ENCODE results near the gene FETUB.

The FETUB gene

DNA sequence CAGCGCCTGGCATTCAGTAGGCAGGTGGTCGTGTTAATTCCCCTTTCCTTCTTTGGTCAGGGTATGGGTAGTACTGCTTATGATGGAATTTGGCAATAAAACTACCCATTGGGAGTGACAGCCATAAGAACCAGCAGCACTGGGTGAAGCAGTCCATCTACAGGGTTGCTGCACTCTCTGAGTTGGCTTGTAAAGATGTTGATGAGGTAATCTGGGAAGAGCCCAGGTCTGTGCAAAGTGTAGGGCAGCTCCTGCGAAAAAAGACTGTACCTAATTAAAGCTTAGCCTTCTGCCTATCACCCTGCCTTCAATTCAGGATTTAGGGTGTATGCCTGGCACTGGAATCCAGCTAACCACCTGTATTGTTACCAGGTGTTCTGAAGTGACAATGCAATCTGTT, 4.7 kb upstream of the FETUB start:
- DNase-seq (ENCODE audit: low spot score): no peak

DNA sequence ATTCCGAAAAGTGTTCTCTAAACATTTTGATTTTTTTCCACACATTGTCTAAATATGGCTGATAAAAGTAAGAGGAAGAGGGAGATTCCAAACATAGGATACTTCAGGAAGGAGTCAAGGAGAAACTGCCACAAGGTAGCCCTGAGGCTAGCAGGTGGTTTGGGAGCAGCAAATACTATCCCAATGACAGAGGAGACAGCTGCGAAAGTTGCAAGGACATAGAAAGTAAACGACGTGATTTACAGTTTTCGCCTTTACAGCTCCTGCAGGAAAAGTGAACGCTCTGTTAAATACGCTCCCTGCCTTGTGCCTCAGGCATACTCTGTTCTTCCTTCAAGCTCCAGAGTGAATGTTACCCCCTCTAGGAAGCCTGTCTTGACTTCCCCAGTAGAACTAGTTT, 3.7 kb upstream of the FETUB start:
- DNase-seq (ENCODE audit: low spot score): no peak

DNA sequence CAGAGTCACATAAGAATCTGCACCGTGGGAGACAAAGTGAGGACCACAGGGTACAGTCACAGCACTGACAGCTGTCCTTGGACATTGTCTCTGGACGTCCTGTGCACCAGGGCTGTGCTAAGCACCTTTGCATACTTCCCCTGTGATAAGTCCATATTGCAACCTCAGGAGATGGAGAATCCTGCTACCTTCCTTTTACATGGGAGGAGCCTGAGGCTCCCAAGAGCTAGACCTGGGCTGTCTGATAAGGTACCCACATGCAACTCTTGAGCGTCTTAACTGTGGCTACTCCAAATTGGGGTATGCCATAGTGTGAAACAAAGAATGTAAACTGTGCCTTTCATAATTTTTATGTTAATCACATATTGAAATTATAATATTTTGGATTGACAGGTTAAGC, 2.5 kb upstream of the FETUB start:
- no peak for DNase-seq (ENCODE audit: low spot score)

DNA sequence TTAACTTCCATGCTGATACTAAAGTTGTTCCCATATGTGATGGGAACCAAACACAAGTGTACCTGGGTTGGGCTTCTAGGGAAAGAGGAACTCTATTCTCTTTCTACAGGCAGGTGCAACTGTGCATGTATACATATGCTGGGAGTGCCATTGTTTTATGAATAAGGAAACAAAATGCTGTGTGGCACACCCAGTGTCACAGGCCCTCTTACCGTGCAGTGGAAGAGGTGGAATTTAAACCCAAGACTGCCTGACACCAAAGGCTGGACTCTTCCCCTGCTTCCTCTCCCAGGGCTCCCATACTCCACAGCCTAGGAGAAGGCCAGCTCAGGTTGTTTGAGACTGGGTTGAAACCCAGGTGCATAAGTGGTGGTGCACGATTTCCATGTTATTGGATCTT, 1.9 kb upstream of the FETUB start:
- no peak for DNase-seq (ENCODE audit: low spot score)

DNA sequence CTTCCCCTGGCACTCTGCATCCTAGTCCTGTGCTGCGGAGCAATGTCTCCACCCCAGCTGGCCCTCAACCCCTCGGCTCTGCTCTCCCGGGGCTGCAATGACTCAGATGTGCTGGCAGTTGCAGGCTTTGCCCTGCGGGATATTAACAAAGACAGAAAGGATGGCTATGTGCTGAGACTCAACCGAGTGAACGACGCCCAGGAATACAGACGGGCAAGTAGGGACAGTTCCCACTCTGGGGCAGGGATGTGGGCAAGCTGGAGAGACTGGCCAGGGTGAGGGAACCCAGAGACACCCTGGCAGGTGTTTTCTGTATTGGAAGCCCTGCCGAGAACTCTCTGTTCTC, 247 bp downstream of the FETUB start:
- DNase-seq (ENCODE audit: low spot score): no peak

DNA sequence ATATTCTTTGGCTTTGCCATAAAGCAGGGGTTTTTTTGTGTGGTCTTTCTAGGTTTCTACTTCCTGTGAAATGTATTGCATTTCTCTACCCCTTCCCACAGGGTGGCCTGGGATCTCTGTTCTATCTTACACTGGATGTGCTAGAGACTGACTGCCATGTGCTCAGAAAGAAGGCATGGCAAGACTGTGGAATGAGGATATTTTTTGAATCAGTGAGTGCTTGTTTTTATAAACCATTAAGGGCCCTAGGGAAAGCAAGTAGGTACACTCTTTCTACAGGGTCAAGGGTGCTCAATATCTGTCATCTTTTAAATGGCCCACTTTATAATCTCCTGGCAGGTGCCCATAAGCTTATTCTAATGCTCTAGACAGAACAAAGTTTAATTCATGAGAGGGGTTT, 730 bp downstream of the FETUB start:
- no peak for DNase-seq (ENCODE audit: low spot score)

DNA sequence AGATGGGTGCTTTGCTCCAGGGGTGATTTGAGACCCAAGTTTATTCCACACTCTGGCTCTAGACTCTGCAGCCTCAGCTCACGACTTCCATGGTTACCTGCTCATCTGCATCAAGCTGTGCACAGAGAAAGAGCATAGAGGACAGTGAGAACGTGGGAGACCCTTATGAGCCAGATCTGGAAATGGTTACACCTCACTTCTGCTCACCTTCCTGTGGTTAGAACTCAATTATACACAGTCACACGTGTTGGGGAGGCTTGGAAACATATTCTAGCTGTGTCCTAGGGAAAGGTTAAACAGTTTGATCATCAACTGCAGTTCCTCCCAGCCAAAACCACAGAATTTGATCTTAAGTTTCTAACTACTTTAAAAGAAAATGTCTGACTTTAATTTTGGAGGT, 1.8 kb downstream of the FETUB start:
- no peak for DNase-seq (ENCODE audit: low spot score)

DNA sequence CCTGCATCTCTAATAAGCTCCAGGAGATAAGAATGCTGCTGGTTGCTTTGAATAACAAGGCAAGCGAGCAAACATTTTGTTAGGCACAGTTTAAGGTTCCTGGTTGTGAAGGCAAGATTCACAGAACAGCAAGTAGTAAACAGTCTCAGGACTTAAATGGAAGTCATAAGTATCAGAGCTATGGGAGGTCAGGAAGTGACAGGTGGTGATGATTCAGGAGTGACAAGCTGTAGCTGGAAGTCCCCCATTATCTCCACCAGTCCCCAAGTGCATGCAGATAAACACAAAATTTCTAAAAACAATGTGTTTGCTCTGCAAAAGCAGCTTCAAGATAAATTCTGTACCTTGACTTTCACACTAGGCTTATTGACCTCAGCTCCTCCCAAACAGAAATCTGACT, 3.3 kb downstream of the FETUB start:
- DNase-seq (ENCODE audit: low spot score): no peak

DNA sequence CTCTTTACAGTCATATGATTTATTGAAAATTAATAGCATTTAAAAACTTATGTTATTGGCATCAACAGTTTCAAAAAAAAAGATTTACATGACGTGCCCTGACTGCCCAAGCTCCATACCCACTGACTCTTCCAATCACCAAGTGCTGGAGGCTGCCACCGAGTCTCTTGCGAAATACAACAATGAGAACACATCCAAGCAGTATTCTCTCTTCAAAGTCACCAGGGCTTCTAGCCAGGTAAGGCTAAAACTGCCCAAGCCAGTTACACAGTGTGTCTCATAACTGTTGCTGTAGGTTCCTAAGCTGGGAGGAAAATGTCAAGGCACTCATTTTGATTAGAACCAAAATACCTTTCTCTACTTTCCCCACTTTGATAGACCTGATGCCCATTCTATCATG, 4.5 kb downstream of the FETUB start:
- DNase-seq (ENCODE audit: low spot score): no peak

DNA sequence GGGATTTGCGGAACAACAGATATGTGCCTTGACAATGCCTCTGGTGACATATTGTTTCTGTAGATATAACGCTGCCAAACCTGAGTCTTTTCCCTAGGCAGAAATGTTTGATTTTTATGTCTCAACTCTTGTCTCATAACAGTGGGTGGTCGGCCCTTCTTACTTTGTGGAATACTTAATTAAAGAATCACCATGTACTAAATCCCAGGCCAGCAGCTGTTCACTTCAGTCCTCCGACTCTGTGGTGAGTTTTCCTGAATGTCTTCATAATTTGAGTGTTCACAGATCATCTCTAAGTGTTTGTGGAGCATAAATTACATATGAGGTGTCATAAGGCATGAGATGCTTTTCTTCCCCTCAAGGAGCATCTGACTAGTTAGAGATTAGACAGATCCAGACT, 5.9 kb downstream of the FETUB start:
- DNase-seq (ENCODE audit: low spot score): no peak

DNA sequence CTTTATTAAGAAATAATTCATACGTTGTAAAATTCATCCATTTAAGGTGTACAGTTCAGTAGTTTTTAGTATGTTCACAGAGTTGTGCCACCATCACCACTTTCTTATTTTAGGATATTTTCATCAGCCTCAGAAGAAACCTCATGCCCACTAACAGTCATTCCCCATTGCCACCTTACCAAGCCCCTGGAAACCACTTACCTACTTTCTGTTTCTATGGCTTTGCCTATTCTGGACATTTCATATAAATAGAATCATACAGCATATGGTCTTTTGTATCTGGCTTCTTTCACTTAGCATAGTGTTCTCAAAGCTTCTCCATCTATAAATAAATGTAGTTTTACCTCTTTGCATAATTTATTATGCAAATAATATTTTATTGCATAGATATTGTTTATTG, 6.6 kb downstream of the FETUB start:
- no peak for DNase-seq (ENCODE audit: low spot score)

DNA sequence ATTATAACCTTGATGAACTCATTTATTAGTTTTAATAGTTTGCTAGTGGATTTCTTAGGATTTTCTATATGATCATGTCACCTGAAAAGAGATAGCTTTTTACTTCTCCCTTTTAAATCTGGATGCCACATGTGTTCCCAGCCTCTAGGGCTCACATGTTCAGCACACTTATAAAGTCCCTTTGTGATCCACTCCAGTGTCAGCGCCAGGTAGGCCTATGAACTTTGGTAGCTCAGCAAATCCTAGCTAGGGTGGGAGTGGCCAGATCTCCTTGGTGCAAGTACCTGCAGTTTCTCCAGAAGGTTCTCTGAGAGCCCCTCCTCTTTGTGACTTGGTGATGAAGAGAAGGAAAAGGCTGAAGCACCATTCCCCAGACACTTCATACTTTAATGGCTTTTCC, 8.7 kb downstream of the FETUB start:
- no peak for DNase-seq (ENCODE audit: low spot score)

DNA sequence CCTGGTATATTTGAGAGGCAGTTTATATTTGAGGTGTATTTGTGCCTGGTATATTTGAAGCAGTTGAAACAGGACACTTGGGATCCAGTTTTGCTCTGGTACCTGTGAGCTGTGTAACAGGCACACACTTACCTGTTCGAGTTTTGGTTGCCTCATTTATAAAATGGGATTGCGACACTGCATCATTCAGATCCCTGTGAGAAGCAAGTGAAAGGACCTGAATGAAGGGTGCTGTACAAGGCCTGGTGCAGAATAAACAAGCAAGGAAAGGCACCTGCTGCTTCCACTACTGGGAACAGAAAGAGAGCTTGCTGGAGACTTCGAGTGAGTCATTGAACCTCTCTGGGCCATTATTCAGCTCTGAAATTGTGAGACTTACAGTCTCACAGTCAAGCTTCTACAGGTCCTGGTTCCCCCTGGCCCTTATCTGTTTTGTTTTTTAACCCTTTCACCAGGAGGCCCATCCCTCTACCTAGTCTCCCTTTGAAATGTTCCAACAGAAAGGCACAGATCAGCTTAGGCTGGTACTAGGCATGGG, 11.5 kb downstream of the FETUB start:
- DNase-seq (ENCODE audit: low spot score): no peak

DNA sequence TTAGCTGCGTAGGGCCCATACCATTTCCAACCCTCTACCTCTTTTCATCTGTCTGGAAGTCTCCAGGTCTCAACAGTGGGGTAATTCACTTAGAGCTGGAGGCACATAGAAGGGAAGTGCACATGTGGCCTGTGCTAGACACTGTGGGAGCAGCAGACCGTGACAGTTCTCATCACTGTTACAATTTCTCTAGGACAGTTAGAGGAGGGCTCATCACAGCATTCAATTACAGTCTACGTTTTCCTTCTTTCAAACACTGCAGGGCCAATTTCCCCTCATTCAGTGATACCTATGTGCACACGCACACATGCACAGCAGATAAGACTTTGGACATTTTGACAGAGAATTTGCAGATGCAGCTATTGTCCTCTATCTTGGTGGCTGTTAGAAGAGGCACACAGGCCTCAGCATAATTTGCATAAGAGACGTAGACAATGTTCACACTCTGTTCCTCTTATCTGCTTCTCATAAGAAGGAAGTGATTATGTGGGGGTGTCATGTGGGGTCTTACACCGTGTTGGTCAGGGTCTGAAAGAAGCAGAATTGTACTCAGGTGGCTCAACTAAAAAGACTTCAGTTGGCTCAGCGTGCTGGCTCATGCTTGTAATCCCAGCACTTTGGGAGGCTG, 13.0 kb downstream of the FETUB start:
- DNase-seq (ENCODE audit: low spot score): peak; percentile 85

DNA sequence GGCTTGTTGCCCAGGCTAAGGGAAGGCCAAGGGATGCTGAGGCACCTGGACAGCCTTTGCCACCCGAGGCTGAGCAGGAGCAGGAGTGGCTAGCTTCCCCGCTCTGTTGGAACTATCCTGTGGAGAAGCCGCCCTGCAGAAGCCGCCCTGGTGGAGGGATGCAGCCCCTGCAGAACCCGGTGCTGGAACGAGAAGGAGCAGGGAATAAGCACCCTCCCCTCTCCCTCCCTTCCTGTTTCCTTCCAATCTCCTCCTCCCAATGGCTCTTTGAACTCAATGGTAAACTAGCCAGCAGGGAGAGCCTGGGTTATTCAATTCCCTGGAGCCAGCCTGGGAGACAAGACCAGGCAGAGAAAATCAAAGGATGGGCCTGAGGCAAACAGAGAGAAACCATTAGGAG, 13.8 kb downstream of the FETUB start:
- peak; percentile 65 for DNase-seq (ENCODE audit: low spot score)

DNA sequence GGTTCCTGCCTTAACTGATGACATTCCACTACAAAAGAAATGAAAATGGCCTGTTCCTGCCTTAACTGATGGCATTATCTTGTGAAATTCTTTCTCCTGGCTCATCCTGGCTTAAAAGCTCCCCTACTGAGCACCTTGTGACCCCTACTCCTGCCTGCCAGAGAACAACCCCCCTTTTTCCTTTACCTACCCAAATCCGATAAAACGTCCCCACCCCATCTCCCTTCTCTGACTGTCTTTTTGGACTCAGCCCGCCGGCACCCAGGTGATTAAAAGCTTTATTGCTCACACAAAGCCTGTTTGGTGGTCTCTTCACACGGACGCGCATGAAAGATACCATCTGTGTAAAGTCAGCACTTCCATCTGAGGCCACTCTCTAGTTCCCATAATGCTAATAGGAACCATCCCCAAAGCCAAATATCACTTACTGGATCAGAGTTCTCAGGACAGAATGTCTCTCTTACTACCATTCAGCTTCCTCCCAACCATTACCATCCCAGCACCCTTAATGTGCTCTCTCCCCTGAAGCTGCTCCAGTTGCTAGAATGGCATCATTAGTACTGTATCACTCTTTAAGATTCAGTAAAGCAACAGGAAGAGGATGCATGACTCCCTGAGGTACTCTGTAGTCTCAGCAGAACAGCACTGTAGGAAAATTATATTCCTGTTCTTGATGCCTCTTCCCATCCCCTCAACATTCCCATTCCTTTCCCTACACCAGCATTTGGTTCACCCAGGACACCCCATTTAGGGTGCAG, 23.3 kb downstream of the FETUB start:
- DNase-seq (ENCODE audit: low spot score): no peak

DNA sequence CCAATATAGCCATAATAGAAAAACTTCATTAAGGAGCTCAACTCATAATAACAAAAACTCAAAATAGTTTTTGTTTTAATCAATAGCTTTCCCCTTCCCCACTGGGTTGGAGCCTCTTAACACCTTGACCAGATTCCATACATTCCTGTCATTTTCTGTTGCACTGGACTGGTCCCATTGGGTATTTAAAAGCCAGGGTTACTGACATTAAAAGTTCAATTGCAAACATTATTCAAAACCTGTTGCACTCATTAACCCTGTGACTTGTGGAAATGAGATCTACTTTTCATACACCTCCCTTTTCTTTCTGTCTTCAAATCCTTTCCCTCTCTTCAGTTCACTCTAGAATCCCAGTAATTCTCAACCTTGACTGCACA, 23.9 kb downstream of the FETUB start:
- no peak for DNase-seq (ENCODE audit: low spot score)

DNA sequence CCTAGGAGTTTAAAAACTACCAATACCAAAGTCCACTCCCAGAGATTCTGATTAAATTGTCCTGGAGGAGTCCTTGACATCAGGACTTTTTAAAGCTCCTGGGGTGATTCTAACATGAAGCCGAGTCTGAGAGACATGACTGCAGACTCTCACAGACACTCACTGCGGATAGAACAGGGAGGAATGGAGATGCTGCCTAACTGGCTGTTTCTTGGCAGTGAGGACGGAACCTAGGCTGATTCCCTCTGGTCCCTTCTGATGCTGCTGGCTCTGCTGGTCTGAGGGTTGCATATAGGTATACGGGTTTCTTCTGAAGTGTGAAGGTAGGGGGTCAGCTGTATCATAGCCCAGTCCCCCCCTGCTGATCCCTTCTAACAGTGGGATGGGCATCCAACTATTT, 24.3 kb downstream of the FETUB start:
- DNase-seq (ENCODE audit: low spot score): no peak

DNA sequence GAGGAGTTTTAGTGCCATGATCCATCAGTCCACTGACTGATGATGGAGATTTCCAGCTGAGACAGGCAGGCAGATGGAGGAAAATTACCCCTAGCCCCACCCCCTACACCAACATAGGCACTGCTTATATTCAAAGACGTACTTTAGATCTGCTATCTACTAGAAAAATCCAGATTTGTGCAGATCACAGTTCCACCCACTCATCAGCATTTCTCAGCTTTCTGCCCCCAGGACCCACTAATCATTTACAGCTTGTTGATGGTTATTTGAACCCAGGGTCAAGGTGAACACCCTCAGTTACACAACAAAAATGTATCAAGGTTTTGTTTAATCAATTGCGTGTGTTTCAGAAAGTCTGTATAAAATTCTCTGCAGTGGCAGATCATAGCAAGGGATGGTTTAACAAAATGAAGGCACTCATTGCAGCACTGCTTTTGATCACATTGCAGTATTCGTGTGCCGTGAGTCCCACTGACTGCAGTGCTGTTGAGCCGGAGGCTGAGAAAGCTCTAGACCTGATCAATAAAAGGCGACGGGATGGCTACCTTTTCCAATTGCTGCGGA, 25.5 kb downstream of the FETUB start, which contains the start of gene HRG:
Gene HRG (plus strand): TSS at position 390 of the 564 bp plus-strand sequence. CDS start 18 bp downstream, at position 408.
- DNase-seq (ENCODE audit: low spot score): no peak

DNA sequence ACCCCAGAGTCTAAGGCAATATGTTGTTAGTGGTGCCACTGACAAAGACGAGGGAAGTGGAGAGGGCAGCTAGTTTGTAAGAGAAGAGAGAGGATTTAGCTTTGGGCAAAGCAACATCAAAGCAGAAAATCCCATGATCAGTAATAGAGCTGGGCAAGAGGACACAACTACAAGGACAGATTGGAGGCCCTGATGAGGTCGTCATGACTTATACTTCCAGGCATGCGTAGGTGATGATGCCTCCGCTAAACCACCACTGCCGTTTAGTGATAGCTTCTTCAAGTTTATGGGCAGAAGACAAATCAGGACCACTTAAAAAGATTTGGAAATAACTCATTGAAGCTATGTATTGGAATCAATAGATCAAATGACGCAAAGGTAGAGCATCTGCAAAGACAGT, 28.2 kb downstream of the FETUB start:
- DNase-seq (ENCODE audit: low spot score): no peak

DNA sequence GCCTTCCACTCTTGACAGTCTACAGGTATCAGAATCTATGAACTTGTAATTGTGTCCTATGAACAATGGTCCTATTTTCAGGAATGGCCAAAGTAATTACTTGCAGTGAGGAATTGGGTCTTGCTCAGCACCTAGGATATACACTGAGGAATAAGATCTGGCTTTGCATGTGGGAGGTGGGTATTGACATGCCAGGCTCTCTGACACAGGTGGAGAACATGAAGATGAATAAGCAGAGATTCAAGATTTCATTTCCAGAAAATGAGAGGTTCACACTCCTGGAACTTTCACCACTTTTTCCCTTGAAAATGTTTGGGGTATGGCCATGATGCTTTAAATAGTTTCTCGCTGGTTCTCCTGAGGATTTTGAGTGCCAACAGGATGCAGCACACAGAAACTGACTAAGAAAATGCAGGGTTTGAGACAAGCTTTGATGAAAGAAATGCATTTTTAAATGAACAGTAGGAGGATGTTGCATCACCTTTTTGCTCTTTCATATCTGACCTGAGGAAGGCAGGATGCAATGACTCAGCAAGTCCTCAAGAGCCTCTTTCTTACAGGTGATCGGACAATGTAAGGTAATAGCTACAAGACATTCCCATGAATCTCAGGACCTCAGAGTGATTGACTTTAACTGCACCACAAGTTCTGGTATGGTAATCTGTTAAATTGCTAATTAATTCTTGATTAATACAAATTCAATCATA, 29.3 kb downstream of the FETUB start:
- no peak for DNase-seq (ENCODE audit: low spot score)

DNA sequence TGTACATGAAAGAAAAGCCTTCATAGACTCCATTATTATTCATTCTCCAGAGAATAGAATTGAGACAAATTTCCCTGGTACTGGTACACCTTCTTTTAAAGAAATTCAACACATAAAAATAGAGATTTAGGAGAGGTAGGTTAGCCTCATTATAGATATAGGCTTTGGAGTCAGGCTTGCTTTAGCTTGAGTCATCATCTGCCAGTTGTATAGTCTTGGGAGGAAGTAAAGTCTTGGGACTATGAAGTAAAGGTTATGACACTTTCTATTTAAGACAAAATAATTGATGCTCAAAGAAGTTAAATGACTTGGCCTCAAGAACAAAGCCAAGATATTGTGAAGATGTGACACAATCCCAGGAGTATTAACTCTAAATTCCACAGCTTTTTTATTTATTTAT, 30.0 kb downstream of the FETUB start:
- no peak for DNase-seq (ENCODE audit: low spot score)

DNA sequence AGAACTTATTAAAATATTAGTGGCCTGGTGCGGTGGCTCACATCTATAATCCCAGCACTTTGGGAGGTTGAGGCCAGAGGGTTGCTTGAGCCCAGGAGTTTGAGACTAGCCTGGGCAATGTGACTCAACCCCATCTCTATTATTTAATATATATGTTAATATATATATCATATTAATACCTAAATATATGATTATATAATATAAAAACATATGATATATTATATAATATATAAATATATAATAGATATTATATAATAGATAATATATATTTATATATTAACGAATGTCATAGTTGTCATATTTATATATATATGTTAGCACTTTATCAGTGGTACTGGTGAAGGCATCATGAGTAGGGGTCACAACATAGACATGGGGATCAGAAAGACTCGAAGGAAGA, 30.9 kb downstream of the FETUB start:
- no peak for DNase-seq (ENCODE audit: low spot score)

Measured in SK-N-DZ (cell line).